CD14-positive monocyte (primary cell): ENCODE measurements around the gene IQGAP2. TPM values are rescaled to one million over a fixed set of nuclear protein-coding genes. Genes with fewer than 3 reads are reported as not detected.

Experiments
- DNase-seq, 3 donors: peaks; one replicate each; pipeline ENCODE4 v3.0.0-alpha.2; 2011 to 2022
- H2AFZ ChIP-seq: 2 replicates; pipeline ENCODE4 v1.6.0; 2012; ENCODE audit warnings: mild to moderate bottlenecking, low read depth, low read length, inconsistent platforms; ENCODE audit not compliant: insufficient read depth, poor library complexity, severe bottlenecking
- H3K27ac ChIP-seq, 2 donors: 1 replicate in 1 of 2; 2 replicates in 1 of 2; pipeline ENCODE4 v1.5.1; 2012 to 2013; ENCODE audit warnings: low read length in 2 of 2, control low read depth in 1 of 2, inconsistent platforms in 1 of 2, low read depth in 1 of 2, mild to moderate bottlenecking in 1 of 2
- H3K27me3 ChIP-seq, 2 donors: one replicate each; pipeline versions ENCODE4 v1.6.0 to v1.6.1; 2011 to 2013; ENCODE audit warnings: low read length in 2 of 2; ENCODE audit not compliant: control insufficient read depth in 2 of 2, insufficient read depth in 2 of 2
- H3K36me3 ChIP-seq, 2 donors: replicated peaks in 1 of 2; 1 replicate in 1 of 2; 2 replicates in 1 of 2; pipeline versions ENCODE4 v1.5.1 to v1.6.1; 2012 to 2013; ENCODE audit warnings: low read length in 2 of 2, control low read depth in 1 of 2, inconsistent platforms in 1 of 2, mild to moderate bottlenecking in 1 of 2; ENCODE audit not compliant: insufficient read depth in 2 of 2, control insufficient read depth in 1 of 2
- H3K4me1 ChIP-seq, 2 donors: 1 replicate in 1 of 2; 2 replicates in 1 of 2; pipeline versions ENCODE4 v1.5.1 to v1.6.1; 2012 to 2013; ENCODE audit warnings: low read length in 2 of 2, control low read depth in 1 of 2, inconsistent platforms in 1 of 2, mild to moderate bottlenecking in 1 of 2, moderate library complexity in 1 of 2; ENCODE audit not compliant: insufficient read depth in 2 of 2, control insufficient read depth in 1 of 2
- H3K4me2 ChIP-seq: replicated peaks from 2 replicates; pipeline ENCODE3; 2012; ENCODE audit warnings: low read length, moderate library complexity, mild to moderate bottlenecking; ENCODE audit not compliant: poor library complexity, severe bottlenecking; ENCODE audit errors: extremely low read depth
- H3K4me3 ChIP-seq, 3 experiments: fragments of 200-600 bp in 1 of 3; sonication (generic) in 1 of 3; replicated peaks in 1 of 3; 1 replicate in 2 of 3; 2 replicates in 1 of 3; pipeline ENCODE4 v1.5.1; 2011 to 2013; ENCODE audit warnings: low read length in 3 of 3, mild to moderate bottlenecking in 3 of 3, control low read depth in 2 of 3, low read depth in 2 of 3, inconsistent platforms in 1 of 3, moderate library complexity in 1 of 3
- H3K79me2 ChIP-seq: 2 replicates; pipeline ENCODE4 v1.6.0; 2012; ENCODE audit warnings: mild to moderate bottlenecking, control low read depth, inconsistent platforms, low read length, moderate library complexity; ENCODE audit not compliant: insufficient read depth
- H3K9ac ChIP-seq: 2 replicates; pipeline ENCODE4 v1.6.0; 2017; ENCODE audit warnings: low read length, mild to moderate bottlenecking; ENCODE audit not compliant: insufficient read depth, poor library complexity, severe bottlenecking
- H3K9me3 ChIP-seq, 2 donors: replicated peaks in 1 of 2; 1 replicate in 1 of 2; 2 replicates in 1 of 2; pipeline versions ENCODE4 v1.5.1 to v1.6.1; 2012 to 2013; ENCODE audit warnings: low read length in 2 of 2, control low read depth in 1 of 2; ENCODE audit not compliant: control insufficient read depth in 1 of 2, insufficient read depth in 1 of 2
- H4K20me1 ChIP-seq: 2 replicates; pipeline ENCODE4 v1.6.0; 2012; ENCODE audit warnings: mild to moderate bottlenecking, low read length, control low read depth, moderate library complexity; ENCODE audit not compliant: insufficient read depth
- H3K27ac Mint-ChIP-seq, 7 donors: one replicate each; pipeline ENCODE4 v1.8.0; 2020; ENCODE audit warnings: mild to moderate bottlenecking in 7 of 7, mixed read lengths in 7 of 7, moderate library complexity in 6 of 7, inconsistent platforms in 2 of 7
- H3K27me3 Mint-ChIP-seq, 3 donors: one replicate each; pipeline ENCODE4 v1.8.0; 2021 to 2022; ENCODE audit warnings: low read depth in 3 of 3, mild to moderate bottlenecking in 3 of 3, mixed read lengths in 3 of 3, moderate library complexity in 3 of 3, inconsistent platforms in 1 of 3
- H3K36me3 Mint-ChIP-seq, 2 donors: one replicate each; pipeline ENCODE4 v1.8.0; 2020; ENCODE audit warnings: mixed read lengths in 2 of 2, inconsistent platforms in 1 of 2, mild to moderate bottlenecking in 1 of 2
- H3K4me1 Mint-ChIP-seq: one replicate; pipeline ENCODE4 v1.8.0; 2020; ENCODE audit warnings: mild to moderate bottlenecking, mixed read lengths
- H3K4me3 Mint-ChIP-seq, 2 donors: one replicate each; pipeline ENCODE4 v1.8.0; 2020; ENCODE audit warnings: mild to moderate bottlenecking in 2 of 2, mixed read lengths in 2 of 2, moderate library complexity in 1 of 2
- H3K9me3 Mint-ChIP-seq, 7 donors: one replicate each; pipeline ENCODE4 v1.8.0; 2020 to 2022; ENCODE audit warnings: mixed read lengths in 7 of 7, mild to moderate bottlenecking in 6 of 7, moderate library complexity in 6 of 7, inconsistent platforms in 2 of 7
- WGBS: methylation state at CpG from one replicate; pipeline ENCODE4 v1.1.5; 2013; ENCODE audit warnings: missing lambda C conversion rate; ENCODE audit not compliant: insufficient coverage; 5-methylcytosine and 5-hydroxymethylcytosine counted together
- intact Hi-C, 2 donors: fragments of 100-400 bp; cut with micrococcal nuclease; formaldehyde crosslinking; loops; one replicate each; pipeline versions ENCODE4 v1.15.0 to v1.15.1; 2023
- polyA plus RNA-seq, 3 donors: library from polyadenylated mRNA; depleted of rRNA in 1 of 3; unstranded in 2 of 3; stranded (reverse) in 1 of 3; fragments of 300-500 nt in 2 of 3; fragments of >200 nt in 1 of 3; fragmentation: Illumina TruSeq in 2 of 3; gene quantifications; 1 replicate in 2 of 3; 2 replicates in 1 of 3; pipeline ENCODE4 v1.2.3, GENCODE V29; 2012 to 2021
- TF ChIP-seq, protein P1 (sequence below): fragments of 200-600 bp; IDR thresholded peaks from one replicate; pipeline ENCODE4 v1.8.0; 2022; ENCODE audit warnings: antibody characterized with exemption, mild to moderate bottlenecking

Gene IQGAP2
- polyA plus RNA-seq, 3 donors = 21.4 to 50.9 (median 35.4) TPM

DNA sequence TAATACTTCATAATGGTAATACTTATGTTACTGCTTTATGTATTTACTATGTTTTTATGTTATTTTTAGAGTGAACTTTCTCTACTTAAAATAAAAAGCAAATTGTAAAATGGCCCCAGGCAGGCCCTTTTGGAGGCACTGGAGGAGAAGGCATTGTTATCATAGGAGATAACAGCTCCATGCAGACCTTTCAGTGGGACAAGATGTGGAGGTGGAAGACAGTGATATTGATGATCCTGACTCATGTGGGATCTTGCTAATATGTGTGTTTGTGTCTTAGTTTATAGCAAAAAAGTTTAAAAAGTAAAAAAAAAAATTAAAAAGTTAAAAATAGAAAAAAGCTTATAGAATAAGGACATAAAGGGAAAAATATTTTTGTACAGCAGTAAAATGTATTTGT is 74.5 kb downstream of the IQGAP2 start:
- no peak overlapping the region for H3K9ac ChIP-seq
- H4K20me1 ChIP-seq = peaks cover 96% of the 10 kb centered on the region
- peaks cover 11 to 32% of the 10 kb centered on the region in 2 donors for H3K4me1 ChIP-seq
- no peak overlapping the region for H3K4me3 Mint-ChIP-seq
- no peaks in the 10 kb centered on the region for H3K27me3 ChIP-seq
- no peak overlapping the region for H3K27ac Mint-ChIP-seq
- intact Hi-C loops = loop anchor here in 1 of 2 donors (10.0 kb wide), 1 partner anchor 57 kb away; no protein-coding TSS in a partner anchor
- peaks cover 100% of the 10 kb centered on the region for H3K79me2 ChIP-seq
- H2AFZ ChIP-seq = no peak overlapping the region
- no peak for DNase-seq
- no peak overlapping the region for H3K4me3 ChIP-seq
- H3K36me3 ChIP-seq = peaks cover 0 to 10% of the 10 kb centered on the region in 2 donors
- no peaks in the 10 kb centered on the region for H3K9me3 ChIP-seq
- H3K9me3 Mint-ChIP-seq = peaks cover 0 to 2% (median 0%) of the 10 kb centered on the region in 7 donors
- H3K36me3 Mint-ChIP-seq = peaks cover 10 to 14% of the 10 kb centered on the region in 2 donors
- H3K4me1 Mint-ChIP-seq = peaks cover 49% of the 10 kb centered on the region
- no peak overlapping the region for H3K27ac ChIP-seq
- H3K27me3 Mint-ChIP-seq = peaks cover 0 to 2% (median 0%) of the 10 kb centered on the region in 3 donors
- no peak overlapping the region for H3K4me2 ChIP-seq
- TF ChIP-seq, protein P1, sequence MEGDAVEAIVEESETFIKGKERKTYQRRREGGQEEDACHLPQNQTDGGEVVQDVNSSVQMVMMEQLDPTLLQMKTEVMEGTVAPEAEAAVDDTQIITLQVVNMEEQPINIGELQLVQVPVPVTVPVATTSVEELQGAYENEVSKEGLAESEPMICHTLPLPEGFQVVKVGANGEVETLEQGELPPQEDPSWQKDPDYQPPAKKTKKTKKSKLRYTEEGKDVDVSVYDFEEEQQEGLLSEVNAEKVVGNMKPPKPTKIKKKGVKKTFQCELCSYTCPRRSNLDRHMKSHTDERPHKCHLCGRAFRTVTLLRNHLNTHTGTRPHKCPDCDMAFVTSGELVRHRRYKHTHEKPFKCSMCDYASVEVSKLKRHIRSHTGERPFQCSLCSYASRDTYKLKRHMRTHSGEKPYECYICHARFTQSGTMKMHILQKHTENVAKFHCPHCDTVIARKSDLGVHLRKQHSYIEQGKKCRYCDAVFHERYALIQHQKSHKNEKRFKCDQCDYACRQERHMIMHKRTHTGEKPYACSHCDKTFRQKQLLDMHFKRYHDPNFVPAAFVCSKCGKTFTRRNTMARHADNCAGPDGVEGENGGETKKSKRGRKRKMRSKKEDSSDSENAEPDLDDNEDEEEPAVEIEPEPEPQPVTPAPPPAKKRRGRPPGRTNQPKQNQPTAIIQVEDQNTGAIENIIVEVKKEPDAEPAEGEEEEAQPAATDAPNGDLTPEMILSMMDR = no peak

DNA sequence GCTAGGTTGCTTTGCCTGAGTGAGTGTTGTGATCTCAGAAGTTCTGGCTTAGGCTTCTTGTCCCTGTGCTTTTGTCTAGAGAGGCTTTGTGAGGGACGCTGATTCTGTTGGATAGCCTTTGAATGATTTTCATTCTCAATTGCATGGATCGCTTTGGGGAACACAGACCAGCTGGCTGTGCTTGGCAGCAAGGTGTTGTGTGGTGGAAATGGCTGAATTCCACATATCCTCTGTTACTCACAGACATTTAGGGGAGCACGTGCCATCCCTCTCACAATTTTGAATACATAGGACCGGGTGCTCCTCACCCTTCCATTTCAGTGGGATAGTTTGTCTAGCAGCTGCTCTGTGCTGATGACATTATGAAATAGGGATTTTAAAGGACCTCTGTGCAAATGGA is 76.2 kb downstream of the IQGAP2 start:
- Histone ChIP-seq H3K9me3 (no peaks in the 10 kb centered on the region), H3K27ac (peak overlapping the region in 1 of 2 donors; percentile 52), H3K36me3 (peaks cover 0 to 12% of the 10 kb centered on the region in 2 donors), H3K4me2 (no peak overlapping the region), H4K20me1 (peaks cover 96% of the 10 kb centered on the region), H3K9ac (peak overlapping the region; percentile 11), H3K79me2 (peaks cover 100% of the 10 kb centered on the region), H3K4me3 (no peak overlapping the region), H3K27me3 (no peaks in the 10 kb centered on the region), H2AFZ (no peak overlapping the region), H3K4me1 (peaks cover 4 to 18% of the 10 kb centered on the region in 2 donors)
- peaks cover 0 to 2% (median 0%) of the 10 kb centered on the region in 7 donors for H3K9me3 Mint-ChIP-seq
- TF ChIP-seq, protein P1 = no peak
- no peak for DNase-seq
- H3K4me1 Mint-ChIP-seq = peaks cover 43% of the 10 kb centered on the region
- peaks cover 0 to 2% (median 0%) of the 10 kb centered on the region in 3 donors for H3K27me3 Mint-ChIP-seq
- H3K4me3 Mint-ChIP-seq = no peak overlapping the region
- WGBS = 100% methylated on average over 1 of the region's 4 CpGs
- intact Hi-C loops = loop anchor here in 1 of 2 donors (10.0 kb wide), 1 partner anchor 56 kb away; no protein-coding TSS in a partner anchor
- H3K27ac Mint-ChIP-seq = peak overlapping the region in 5 of 7 donors; percentile 47 to 65 (median 58)
- H3K36me3 Mint-ChIP-seq = peaks cover 7 to 18% of the 10 kb centered on the region in 2 donors
